Activated CD8-positive, alpha-beta T cell treated with anti-CD3 and anti-CD28 coated beads for 36 hours (primary cell): ENCODE results near the gene PCDH15. TPM values are rescaled to one million over a fixed set of nuclear protein-coding genes. Genes with fewer than 3 reads are reported as not detected.
"Not testable (repeated sequence)": the region's sequence is repeated elsewhere in the genome, so short reads cannot be mapped to it uniquely, and the experiment has no call there.

Experiments
- ATAC-seq: fragments of 200-7000 bp; cut with Tn5 transposase; one replicate; pipeline ENCODE4 v1.10.0; 2021; ENCODE audit warnings: mild to moderate bottlenecking, moderate library complexity
- CTCF ChIA-PET: fragments of 350-600 bp; sonication (Branson Sonifier 250); formaldehyde crosslinking; loops from one replicate; lab custom pipeline; 2021; ENCODE audit warnings: antibody characterized with exemption; lab: Charles Lee
- POLR2A ChIA-PET: fragments of 350-600 bp; sonication (Branson Sonifier 250); formaldehyde crosslinking; loops from one replicate; lab custom pipeline; 2021; ENCODE audit warnings: antibody characterized with exemption; lab: Charles Lee
- DNase-seq: peaks from one replicate; pipeline ENCODE4 v3.0.0-alpha.2; 2020
- H3K27ac Mint-ChIP-seq: one replicate; pipeline ENCODE4 v1.8.0; 2021; ENCODE audit warnings: mild to moderate bottlenecking, mixed read lengths
- H3K27me3 Mint-ChIP-seq: one replicate; pipeline ENCODE4 v1.8.0; 2021; ENCODE audit warnings: mixed read lengths
- H3K36me3 Mint-ChIP-seq: one replicate; pipeline ENCODE4 v1.8.0; 2021; ENCODE audit warnings: low read depth, mixed read lengths
- H3K4me1 Mint-ChIP-seq: one replicate; pipeline ENCODE4 v1.8.0; 2021; ENCODE audit warnings: low read depth, mixed read lengths
- H3K4me3 Mint-ChIP-seq: one replicate; pipeline ENCODE4 v1.8.0; 2021; ENCODE audit warnings: mild to moderate bottlenecking, moderate library complexity, mixed read lengths
- H3K9me3 Mint-ChIP-seq: one replicate; pipeline ENCODE4 v1.8.0; 2021; ENCODE audit warnings: mixed read lengths
- intact Hi-C: fragments of 100-400 bp; cut with micrococcal nuclease; formaldehyde crosslinking; loops from one replicate; pipeline ENCODE4 v1.10.0; 2022
- total RNA-seq, 2 experiments: library from RNA; stranded (reverse); gene quantifications; one replicate each; pipeline ENCODE4 v1.2.3, GENCODE V29; 2021
- TF ChIP-seq, protein P1 (sequence below): fragments of 200-600 bp; IDR thresholded peaks from one replicate; pipeline ENCODE4 v1.8.0; 2022; ENCODE audit warnings: antibody characterized with exemption, mild to moderate bottlenecking

The PCDH15 gene
- total RNA-seq, 2 experiments from 2014 or later: not detected

DNA sequence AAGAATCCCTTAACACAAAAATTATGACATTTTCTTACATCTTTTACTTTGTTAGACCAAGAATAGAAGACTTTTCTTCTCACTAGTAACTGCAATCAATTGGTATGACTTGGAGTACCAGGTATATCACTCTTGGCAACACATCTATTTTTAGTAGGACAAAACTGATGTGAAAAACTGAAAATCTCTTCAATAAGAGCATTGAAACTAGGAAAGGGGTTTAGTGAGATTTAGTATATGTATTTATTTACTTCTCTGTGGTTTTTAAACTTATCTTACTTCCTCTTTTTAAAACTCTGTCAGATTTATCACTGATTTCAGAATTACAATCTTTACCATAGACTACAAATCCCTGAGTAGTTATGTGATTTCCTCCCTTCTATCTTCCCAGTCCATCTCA is 366.2 kb downstream of the PCDH15 start:
- POLR2A ChIA-PET: no interaction called here
- Mint-ChIP-seq H3K9me3 (peaks cover 4% of the 10 kb centered on the region), H3K4me3 (no peak overlapping the region), H3K36me3 (no peaks in the 10 kb centered on the region), H3K4me1 (no peaks in the 10 kb centered on the region), H3K27me3 (no peaks in the 10 kb centered on the region), H3K27ac (no peak overlapping the region)
- CTCF ChIA-PET: no interaction called here
- DNase-seq (no peak), ATAC-seq (no peak)
- intact Hi-C loops: no loop called here
- TF ChIP-seq, protein P1, sequence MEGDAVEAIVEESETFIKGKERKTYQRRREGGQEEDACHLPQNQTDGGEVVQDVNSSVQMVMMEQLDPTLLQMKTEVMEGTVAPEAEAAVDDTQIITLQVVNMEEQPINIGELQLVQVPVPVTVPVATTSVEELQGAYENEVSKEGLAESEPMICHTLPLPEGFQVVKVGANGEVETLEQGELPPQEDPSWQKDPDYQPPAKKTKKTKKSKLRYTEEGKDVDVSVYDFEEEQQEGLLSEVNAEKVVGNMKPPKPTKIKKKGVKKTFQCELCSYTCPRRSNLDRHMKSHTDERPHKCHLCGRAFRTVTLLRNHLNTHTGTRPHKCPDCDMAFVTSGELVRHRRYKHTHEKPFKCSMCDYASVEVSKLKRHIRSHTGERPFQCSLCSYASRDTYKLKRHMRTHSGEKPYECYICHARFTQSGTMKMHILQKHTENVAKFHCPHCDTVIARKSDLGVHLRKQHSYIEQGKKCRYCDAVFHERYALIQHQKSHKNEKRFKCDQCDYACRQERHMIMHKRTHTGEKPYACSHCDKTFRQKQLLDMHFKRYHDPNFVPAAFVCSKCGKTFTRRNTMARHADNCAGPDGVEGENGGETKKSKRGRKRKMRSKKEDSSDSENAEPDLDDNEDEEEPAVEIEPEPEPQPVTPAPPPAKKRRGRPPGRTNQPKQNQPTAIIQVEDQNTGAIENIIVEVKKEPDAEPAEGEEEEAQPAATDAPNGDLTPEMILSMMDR: no peak

DNA sequence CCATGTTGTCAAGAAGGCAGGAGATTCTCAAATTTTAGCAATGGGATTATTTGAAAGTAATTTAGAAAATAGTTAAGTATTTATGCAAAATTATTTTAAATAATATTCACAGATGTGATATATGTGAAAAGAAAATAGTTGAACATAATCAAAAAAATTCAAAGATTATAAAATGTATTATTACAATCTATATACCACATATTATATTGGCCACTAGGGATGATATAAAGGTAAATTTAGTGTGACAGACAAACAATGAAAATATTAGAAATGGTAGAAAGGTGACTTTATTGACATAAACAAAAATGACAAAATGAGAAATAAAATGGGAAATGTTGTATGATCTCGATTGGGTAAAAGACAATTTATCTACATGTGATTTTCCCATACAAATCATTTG is 385.5 kb downstream of the PCDH15 start:
- TF ChIP-seq, protein P1: no peak
- ATAC-seq (no peak), DNase-seq (no peak)
- Mint-ChIP-seq H3K4me1 (no peaks in the 10 kb centered on the region), H3K4me3 (no peak overlapping the region), H3K27ac (no peak overlapping the region), H3K36me3 (no peaks in the 10 kb centered on the region), H3K9me3 (peaks cover 10% of the 10 kb centered on the region), H3K27me3 (no peaks in the 10 kb centered on the region)
- ChIA-PET POLR2A (no interaction called here), CTCF (no interaction called here)
- intact Hi-C loops: no loop called here

DNA sequence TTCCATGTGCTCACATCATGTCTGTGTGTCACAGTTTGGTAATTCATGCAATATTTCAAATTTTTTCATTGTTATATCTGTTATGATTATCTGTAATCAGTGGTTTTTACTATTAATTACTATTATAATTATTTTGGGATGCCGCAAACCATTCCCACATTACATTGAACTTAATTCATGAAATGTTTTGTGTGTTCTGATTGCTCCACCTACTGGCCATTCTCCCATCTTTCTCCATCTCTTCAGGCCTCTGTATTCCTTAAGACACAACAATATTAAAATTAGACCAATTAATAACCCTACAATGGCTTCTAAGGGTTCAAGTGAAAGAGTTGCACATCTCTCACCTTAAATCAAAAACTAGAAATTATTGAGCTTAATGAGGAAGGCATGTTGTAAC is 398.5 kb downstream of the PCDH15 start:
- Mint-ChIP-seq H3K4me3 (no peak overlapping the region), H3K9me3 (peaks cover 15% of the 10 kb centered on the region), H3K4me1 (no peaks in the 10 kb centered on the region), H3K36me3 (no peaks in the 10 kb centered on the region), H3K27me3 (no peaks in the 10 kb centered on the region), H3K27ac (no peak overlapping the region)
- ChIA-PET POLR2A (no interaction called here), CTCF (no interaction called here)
- TF ChIP-seq, protein P1: no peak
- no peak for DNase-seq
- no peak for ATAC-seq
- intact Hi-C loops: no loop called here

DNA sequence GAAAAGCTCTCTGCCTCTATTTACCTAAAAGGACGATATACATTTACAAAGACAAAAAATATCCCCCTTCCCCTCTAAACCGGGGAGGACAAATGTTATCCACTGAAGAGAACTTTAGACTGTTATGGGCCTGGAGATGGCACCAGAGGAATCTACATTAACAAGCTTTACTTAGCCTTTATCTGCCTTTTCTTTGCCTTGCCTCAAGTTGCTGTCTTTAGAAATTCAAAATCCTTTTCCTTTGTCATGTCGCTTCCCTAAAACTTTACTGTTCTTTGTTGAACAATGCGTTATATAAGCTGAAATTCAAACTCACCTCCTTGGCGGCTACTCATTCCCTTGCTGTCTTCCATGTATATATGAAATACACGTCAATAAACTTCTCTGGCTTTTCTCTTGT is 405.0 kb downstream of the PCDH15 start:
- no peak for ATAC-seq
- ChIA-PET POLR2A (interaction anchor here (0.5 kb wide), 1 partner anchor 290 kb away, joined by 3 read pairs; no protein-coding TSS in a partner anchor), CTCF (no interaction called here)
- Mint-ChIP-seq H3K27me3 (no peaks in the 10 kb centered on the region), H3K36me3 (no peaks in the 10 kb centered on the region), H3K4me1 (no peaks in the 10 kb centered on the region), H3K27ac (no peak overlapping the region), H3K4me3 (no peak overlapping the region), H3K9me3 (peaks cover 15% of the 10 kb centered on the region)
- intact Hi-C loops: no loop called here
- TF ChIP-seq, protein P1: no peak
- no peak for DNase-seq

DNA sequence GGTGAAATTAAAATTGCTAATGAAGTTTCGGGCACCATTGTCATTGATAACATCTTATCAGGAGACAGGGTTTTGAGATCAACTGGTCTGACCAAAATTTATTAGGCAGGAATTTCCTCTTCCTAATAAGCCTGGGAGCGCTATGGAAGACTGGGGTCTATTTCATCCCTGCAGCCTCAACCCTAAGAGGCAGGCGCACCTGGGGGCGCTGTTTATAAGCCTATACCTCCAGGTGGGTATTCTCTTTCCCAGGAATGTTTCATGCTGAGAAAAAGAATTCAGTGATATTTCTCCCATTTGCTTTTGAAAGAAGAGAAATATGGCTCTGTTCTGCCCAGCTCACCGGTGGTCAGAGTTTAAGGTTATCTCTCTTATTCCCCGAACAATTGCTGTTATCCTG is 406.4 kb downstream of the PCDH15 start:
- DNase-seq, H3K4me1 Mint-ChIP-seq, H3K27ac Mint-ChIP-seq, intact Hi-C loops, H3K36me3 Mint-ChIP-seq, H3K4me3 Mint-ChIP-seq, H3K27me3 Mint-ChIP-seq, CTCF ChIA-PET, ATAC-seq: not testable (repeated sequence)
- POLR2A ChIA-PET: interaction anchor here (0.7 kb wide), 1 partner anchor 328 kb away, joined by 3 read pairs; no protein-coding TSS in a partner anchor
- peaks cover 15% of the 10 kb centered on the region for H3K9me3 Mint-ChIP-seq

DNA sequence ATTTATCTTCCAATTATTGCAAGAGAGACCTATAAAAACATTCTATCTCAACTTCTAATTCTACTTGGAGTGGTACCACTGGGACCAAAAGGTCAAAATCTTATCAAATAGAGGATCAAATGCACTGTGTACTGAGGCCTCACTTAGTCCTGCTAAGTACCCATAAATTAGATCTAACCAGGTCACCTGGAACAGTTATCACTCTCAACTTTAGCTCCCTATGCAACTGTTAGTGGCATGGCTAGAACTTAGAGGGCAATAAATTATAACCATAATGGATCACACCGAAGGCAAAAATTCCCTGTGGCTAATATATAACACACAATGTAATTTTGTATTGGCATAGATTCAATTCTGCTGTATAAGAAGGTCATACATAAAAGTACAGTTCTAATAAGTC is 428.9 kb downstream of the PCDH15 start:
- ChIA-PET CTCF (no interaction called here), POLR2A (no interaction called here)
- TF ChIP-seq, protein P1: no peak
- no peak overlapping the region for H3K4me3 Mint-ChIP-seq
- H3K9me3 Mint-ChIP-seq: peaks cover 6% of the 10 kb centered on the region
- DNase-seq: no peak
- no peaks in the 10 kb centered on the region for H3K4me1 Mint-ChIP-seq
- H3K36me3 Mint-ChIP-seq: no peaks in the 10 kb centered on the region
- intact Hi-C loops: no loop called here
- no peaks in the 10 kb centered on the region for H3K27me3 Mint-ChIP-seq
- H3K27ac Mint-ChIP-seq: no peak overlapping the region
- no peak for ATAC-seq
